Measurements from ENCODE around the gene RTN4. TPM values are rescaled to one million over a fixed set of nuclear protein-coding genes. Genes with fewer than 3 reads are reported as not detected.
A peak's percentile ranks its signal among the peaks of the same experiment; 100 is the strongest.

The RTN4 gene
- total RNA-seq, 2 donors from 2014 or later: 253 to 331 TPM

- H3K4me1 ChIP-seq (ENCODE audit: control insufficient read depth in 1 of 2, low read depth in 2 of 2): peaks cover 53 to 81% of the 10 kb centered on the region in 2 donors
- H3K36me3 ChIP-seq: peaks cover 12% of the 10 kb centered on the region
- H3K4me3 ChIP-seq: no peak overlapping the region
- DNase-seq (ENCODE audit: low spot score) (no peak), ATAC-seq (ENCODE audit: insufficient number of reproducible peaks, low FRiP score, low read depth) (no peak)
- H3K9me3 ChIP-seq: no peaks in the 10 kb centered on the region
- TF ChIP-seq, protein P1, sequence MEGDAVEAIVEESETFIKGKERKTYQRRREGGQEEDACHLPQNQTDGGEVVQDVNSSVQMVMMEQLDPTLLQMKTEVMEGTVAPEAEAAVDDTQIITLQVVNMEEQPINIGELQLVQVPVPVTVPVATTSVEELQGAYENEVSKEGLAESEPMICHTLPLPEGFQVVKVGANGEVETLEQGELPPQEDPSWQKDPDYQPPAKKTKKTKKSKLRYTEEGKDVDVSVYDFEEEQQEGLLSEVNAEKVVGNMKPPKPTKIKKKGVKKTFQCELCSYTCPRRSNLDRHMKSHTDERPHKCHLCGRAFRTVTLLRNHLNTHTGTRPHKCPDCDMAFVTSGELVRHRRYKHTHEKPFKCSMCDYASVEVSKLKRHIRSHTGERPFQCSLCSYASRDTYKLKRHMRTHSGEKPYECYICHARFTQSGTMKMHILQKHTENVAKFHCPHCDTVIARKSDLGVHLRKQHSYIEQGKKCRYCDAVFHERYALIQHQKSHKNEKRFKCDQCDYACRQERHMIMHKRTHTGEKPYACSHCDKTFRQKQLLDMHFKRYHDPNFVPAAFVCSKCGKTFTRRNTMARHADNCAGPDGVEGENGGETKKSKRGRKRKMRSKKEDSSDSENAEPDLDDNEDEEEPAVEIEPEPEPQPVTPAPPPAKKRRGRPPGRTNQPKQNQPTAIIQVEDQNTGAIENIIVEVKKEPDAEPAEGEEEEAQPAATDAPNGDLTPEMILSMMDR (IDR thresholded peaks at IDR 0.05): no peak
- H3K27ac ChIP-seq: no peak overlapping the region
- no peaks in the 10 kb centered on the region for H3K27me3 ChIP-seq (replicated peaks; ENCODE audit: insufficient read depth)
Observed at GRCh38 chr2:54983345-54984220, 66.7 kb downstream of the RTN4 start.

DNA sequence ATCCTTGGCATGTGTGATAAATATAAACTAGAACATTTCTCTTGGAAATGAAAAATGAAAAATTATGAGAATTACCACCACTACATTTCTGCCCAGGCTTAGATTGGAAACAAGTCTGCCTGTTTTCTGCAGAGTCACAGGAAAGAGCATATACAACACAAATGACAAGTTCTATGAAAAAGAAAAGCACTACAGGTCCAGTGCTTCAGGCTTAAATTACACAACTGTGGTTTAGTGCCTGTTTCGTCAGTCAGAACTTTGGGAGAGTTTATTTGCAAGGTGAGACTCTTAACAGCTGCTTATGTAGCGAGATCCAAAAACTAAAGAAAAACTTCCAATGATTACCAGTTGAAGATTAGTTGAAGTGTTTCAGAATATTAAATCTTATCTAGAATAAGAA lies 68.9 kb downstream of the RTN4 start:
- Histone ChIP-seq H3K4me1 (ENCODE audit: control insufficient read depth in 1 of 2, low read depth in 2 of 2) (peaks cover 59 to 81% of the 10 kb centered on the region in 2 donors), H3K9me3 (no peaks in the 10 kb centered on the region), H3K27ac (peak overlapping the region in 1 of 2 donors; percentile 11), H3K27me3 (replicated peaks; ENCODE audit: insufficient read depth) (no peaks in the 10 kb centered on the region), H3K36me3 (peaks cover 8% of the 10 kb centered on the region), H3K4me3 (no peak overlapping the region)
- DNase-seq (ENCODE audit: low spot score) (no peak), ATAC-seq (ENCODE audit: insufficient number of reproducible peaks, low FRiP score, low read depth) (no peak)
- TF ChIP-seq, protein P1 (IDR thresholded peaks at IDR 0.05): no peak

GRCh38 chr2:54979321-54980044 lies 70.8 kb downstream of the RTN4 start:
- DNase-seq (ENCODE audit: low spot score): no peak
- no peak for ATAC-seq (ENCODE audit: insufficient number of reproducible peaks, low FRiP score, low read depth)
- peaks cover 71 to 86% of the 10 kb centered on the region in 2 donors for H3K4me1 ChIP-seq (ENCODE audit: control insufficient read depth in 1 of 2, low read depth in 2 of 2)
- TF ChIP-seq, protein P1 (IDR thresholded peaks at IDR 0.05): no peak
- H3K4me3 ChIP-seq: no peak overlapping the region
- no peaks in the 10 kb centered on the region for H3K9me3 ChIP-seq
- H3K36me3 ChIP-seq: peaks cover 6% of the 10 kb centered on the region
- no peaks in the 10 kb centered on the region for H3K27me3 ChIP-seq (replicated peaks; ENCODE audit: insufficient read depth)
- H3K27ac ChIP-seq: no peak overlapping the region

GRCh38 chr2:54977149-54977548 lies 73.1 kb downstream of the RTN4 start:
- TF ChIP-seq, protein P1 (IDR thresholded peaks at IDR 0.05): no peak
- Histone ChIP-seq H3K4me3 (no peak overlapping the region), H3K36me3 (peaks cover 3% of the 10 kb centered on the region), H3K27ac (peak overlapping the region in 1 of 2 donors; percentile 16), H3K4me1 (ENCODE audit: control insufficient read depth in 1 of 2, low read depth in 2 of 2) (peaks cover 70 to 89% of the 10 kb centered on the region in 2 donors), H3K9me3 (no peaks in the 10 kb centered on the region), H3K27me3 (replicated peaks; ENCODE audit: insufficient read depth) (no peaks in the 10 kb centered on the region)
- DNase-seq (ENCODE audit: low spot score) (no peak), ATAC-seq (ENCODE audit: insufficient number of reproducible peaks, low FRiP score, low read depth) (no peak)

Measured in thoracic aorta (tissue), 2 donors.